ENCODE results near the gene UGT1A6.
"Not testable (repeated sequence)": the region's sequence is repeated elsewhere in the genome, so short reads cannot be mapped to it uniquely, and the experiment has no call there.

Gene UGT1A6

DNA sequence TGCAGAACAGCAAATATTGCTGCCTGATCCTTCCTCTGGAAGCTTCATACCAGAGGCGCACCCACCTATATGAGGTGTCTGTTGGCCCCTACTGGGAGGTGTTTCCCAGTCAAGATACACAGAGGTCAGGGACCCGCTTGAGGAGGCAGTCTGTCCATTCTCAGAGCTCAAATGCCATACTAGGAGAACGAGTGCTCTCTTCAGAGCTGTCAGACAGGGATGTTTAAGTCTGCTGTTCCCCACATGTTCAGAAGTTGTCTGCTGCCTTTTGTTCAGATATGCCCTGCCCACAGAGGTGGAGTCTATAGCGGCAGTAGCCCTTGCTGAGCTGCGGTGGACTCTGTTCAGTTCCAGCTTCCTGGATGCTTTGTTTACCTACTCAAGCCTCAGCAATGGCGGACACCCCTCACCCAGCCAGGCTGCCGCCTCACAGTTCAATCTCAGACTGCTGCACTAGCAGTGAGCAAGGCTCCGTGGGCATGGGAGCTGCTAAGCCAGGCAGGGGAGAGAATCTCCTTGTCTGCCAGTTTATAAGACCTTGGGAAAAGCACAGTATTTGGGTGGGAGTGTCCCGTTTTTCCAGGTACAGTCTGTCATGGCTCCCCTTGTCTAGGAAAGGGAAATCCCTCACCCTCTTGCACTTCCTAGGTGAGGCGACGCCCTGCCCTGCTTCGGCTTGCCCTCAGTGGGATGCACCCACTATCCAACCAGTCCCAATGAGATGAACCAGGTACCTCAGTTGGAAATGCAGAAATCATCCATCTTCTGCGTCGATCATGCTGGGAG lies 44.4 kb downstream of the UGT1A6 start:
- DNase-seq, result not testable (repeated sequence)

DNA sequence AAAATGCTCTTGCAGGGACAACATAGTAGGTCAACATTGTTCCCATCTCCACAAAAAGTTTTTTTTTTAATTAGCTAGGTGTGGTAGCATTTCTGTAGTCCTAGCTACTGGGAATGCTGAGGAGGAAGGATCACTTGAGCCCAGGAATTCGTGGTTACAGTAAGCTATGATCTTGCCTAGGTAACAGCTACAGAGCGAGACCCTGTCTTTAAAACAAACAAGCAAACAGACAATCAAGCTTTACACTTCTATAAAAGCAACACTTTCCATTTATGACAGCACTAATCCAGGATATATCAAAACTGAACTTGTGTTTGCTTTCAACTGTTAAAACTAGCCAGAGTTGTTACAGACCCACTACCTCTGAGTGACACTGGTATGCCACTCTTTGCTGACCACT lies 48.2 kb downstream of the UGT1A6 start:
- DNase-seq, result no peak

- DNase-seq, result no peak
Observed at GRCh38 chr2:233743464-233744259, 51.0 kb downstream of the UGT1A6 start.

GRCh38 chr2:233745073-233745755 lies 52.5 kb downstream of the UGT1A6 start:
- DNase-seq, result no peak

DNA sequence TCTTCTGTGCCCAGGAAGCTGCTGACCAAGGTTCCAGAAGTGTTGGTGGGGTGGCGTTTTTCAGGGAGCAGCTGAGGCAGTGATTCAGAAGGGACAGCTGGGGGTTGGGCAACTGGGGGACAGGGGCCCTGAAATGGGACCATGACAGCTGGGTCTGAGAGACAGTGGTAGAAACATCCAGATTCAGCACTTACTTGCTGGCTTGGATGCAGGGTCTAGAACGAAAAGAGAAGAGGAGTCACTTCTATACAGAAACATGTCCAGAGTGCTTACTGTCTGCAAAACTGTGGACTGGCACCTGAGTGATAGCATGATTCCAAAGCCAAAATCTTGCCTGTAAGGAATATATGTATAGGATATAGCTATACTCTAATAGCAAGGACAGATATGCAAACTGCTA lies 53.1 kb downstream of the UGT1A6 start:
- not testable (repeated sequence) for DNase-seq

GRCh38 chr2:233746475-233747282 lies 54.0 kb downstream of the UGT1A6 start:
- no peak for DNase-seq

DNA sequence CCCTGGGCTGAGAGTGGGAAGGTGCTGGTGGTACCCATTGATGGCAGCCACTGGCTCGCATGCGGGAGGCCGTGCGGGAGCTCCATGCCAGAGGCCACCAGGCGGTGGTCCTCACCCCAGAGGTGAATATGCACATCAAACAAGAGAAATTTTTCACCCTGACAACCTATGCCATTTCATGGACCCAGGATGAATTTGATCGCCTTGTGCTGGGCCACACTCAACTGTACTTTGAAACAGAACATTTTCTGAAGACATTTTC lies 54.5 kb downstream of the UGT1A6 start:
- DNase-seq, result no peak

GRCh38 chr2:233750689-233751088 lies 58.0 kb downstream of the UGT1A6 start:
- DNase-seq, result not testable (repeated sequence)

- not testable (repeated sequence) for DNase-seq
Observed at GRCh38 chr2:233751212-233752009, 58.7 kb downstream of the UGT1A6 start.

- no peak for DNase-seq
Observed at GRCh38 chr2:233754872-233755611, 62.4 kb downstream of the UGT1A6 start.

- no peak for DNase-seq
Observed at GRCh38 chr2:233756429-233757081, 63.9 kb downstream of the UGT1A6 start.

- DNase-seq, result no peak
Observed at GRCh38 chr2:233758141-233758540, 65.5 kb downstream of the UGT1A6 start.

DNA sequence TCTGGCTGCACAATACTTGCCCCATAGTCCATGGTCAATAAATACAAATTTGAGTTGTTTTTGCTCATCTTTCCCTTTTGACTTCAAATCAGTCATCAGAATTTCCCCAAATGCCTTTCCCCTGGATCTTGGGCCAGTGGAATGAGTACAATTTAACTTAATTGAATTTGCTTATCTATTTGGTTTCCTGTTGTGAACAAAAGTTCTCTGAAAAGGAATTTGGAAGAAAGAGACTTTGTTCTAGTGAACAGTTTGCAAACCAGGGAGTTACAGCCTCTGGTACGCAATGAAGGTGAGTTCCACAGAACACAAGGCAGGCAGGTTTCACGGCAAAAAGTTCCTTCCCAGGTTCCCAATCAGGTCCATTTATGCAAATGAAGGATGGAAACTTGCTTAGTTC lies 66.2 kb downstream of the UGT1A6 start:
- no peak for DNase-seq

DNA sequence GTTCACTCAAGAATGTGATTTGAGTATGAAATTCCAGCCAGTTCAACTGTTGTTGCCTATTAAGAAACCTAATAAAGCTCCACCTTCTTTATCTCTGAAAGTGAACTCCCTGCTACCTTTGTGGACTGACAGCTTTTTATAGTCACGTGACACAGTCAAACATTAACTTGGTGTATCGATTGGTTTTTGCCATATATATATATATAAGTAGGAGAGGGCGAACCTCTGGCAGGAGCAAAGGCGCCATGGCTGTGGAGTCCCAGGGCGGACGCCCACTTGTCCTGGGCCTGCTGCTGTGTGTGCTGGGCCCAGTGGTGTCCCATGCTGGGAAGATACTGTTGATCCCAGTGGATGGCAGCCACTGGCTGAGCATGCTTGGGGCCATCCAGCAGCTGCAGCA lies 67.4 kb downstream of the UGT1A6 start, which contains the start of gene UGT1A1:
Gene UGT1A1 (plus strand): TSS at position 228 of the 400 bp plus-strand sequence. CDS start 18 bp downstream, at position 246.
- DNase-seq, result no peak

DNA sequence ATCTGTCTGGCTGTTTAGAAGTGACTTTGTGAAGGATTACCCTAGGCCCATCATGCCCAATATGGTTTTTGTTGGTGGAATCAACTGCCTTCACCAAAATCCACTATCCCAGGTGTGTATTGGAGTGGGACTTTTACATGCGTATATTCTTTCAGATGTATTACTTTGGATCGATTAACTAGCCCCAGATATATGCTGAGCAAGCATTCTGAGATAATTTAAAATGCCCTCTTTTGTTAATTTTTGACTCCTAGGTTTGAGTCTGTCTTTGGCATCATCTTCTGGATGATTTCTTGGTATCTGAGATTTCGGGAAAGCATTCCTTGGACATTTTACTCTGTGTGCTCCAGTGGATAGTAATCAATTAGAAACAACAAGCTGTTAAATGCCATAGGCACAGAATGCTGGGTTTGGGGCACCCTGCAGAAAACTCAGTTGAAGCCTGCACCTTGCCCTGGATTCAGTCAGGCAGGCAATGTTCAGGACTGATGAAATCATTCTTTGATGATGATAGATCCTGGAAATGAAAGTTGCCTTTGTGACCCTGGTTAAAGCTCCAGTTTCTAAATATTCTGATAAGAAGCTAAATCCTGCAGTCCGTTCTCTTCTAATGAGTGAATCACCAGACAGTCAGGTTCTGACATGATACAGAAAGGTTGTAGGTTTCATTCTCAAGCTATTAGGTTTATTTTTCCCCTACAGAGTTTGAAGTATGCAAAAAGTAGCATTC lies 68.5 kb downstream of the UGT1A6 start:
- DNase-seq, result no peak

DNA sequence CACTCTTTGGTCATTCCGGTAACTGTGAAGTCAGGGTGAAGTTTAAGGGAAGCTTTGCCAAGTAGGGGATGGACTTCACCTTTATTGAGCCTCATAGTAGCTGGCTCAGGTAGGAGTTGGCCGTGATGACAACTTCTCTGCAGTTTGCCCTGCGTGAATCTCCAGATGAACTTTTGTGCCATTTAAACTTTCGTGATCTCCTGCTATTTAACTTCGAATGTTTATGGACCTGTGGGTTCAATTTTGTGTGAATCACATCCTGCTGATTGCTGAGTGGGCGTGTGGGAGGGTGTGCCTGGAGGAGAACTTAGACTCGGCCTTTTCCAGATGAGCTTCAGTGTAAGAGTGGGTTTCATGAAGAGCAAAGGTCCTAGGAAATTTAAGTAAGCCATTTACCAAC lies 71.6 kb downstream of the UGT1A6 start:
- no peak for DNase-seq

DNA sequence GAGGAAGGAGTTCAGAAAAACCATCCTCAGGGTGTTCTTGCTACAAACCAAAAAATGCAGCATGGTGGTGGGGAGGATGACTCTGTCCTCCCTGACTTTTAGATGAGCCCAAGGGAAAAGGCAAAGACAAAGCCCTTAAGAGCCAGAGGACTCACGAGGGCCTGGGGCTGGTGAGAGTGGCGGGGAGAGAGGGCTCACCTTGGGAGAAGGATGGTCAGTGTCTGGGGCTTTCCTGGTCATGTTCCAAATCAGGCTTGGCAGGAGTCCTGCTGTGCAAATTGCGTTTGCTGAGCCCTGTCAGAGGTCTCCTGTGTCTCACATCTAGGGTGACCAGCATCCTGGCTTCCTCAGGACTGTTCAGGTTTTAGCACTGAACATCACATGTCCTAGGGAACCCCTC lies 72.1 kb downstream of the UGT1A6 start:
- DNase-seq, result no peak

GRCh38 chr2:233766416-233766815 lies 73.7 kb downstream of the UGT1A6 start:
- DNase-seq, result no peak

GRCh38 chr2:233768076-233768475 lies 75.4 kb downstream of the UGT1A6 start:
- no peak for DNase-seq

DNA sequence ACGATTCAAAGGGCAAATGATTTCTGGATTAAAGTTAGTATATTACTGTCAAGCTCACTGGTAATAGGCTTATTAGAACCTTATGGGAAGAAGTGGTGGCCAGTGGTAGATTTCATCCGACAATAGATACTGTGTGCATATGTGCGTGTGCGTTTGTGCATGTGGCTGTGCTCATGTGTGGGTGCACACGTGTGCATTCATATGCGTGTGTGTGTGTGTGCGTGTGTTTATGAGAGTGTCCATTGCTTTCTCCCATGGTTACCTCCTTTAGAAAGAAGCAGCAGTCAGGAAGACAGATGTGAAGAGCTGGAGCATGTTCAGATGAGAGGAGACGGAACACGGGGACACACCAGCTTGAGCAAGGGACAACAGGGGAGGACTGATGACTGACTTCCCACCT lies 76.6 kb downstream of the UGT1A6 start:
- no peak for DNase-seq

All from T1000 (cell line).